Vagina (tissue), 2 donors: ENCODE results near the gene AKAP1. TPM values are rescaled to one million over a fixed set of nuclear protein-coding genes. Genes with fewer than 3 reads are reported as not detected.
A peak's percentile ranks its signal among the peaks of the same experiment; 100 is the strongest.

Experiments used
- DNase-seq, 2 donors: peaks; one replicate each; pipeline ENCODE4 v3.0.0-alpha.2; 2017; ENCODE audit errors: extremely low spot score in 2 of 2
- H3K27ac ChIP-seq: fragments of 200-600 bp; sonication (generic); one replicate; pipeline ENCODE4 v1.5.1; 2019
- H3K27me3 ChIP-seq: fragments of 200-600 bp; sonication (generic); one replicate; pipeline ENCODE4 v1.5.1; 2019
- H3K36me3 ChIP-seq, 2 donors: fragments of 200-600 bp; sonication (generic); one replicate each; pipeline ENCODE4 v1.5.1; 2017 to 2019
- H3K4me1 ChIP-seq: fragments of 200-600 bp; sonication (generic); one replicate; pipeline ENCODE4 v1.5.1; 2019
- H3K4me3 ChIP-seq, 2 donors: fragments of 200-600 bp; sonication (generic); 1 replicate in 1 of 2; 2 replicates in 1 of 2; pipeline ENCODE4 v1.5.1; 2016 to 2019
- H3K9me3 ChIP-seq: fragments of 200-600 bp; sonication (generic); one replicate; pipeline ENCODE4 v1.5.1; 2019
- POLR2A ChIP-seq, 2 donors: fragments of 450-650 bp; IDR thresholded peaks; one replicate each; pipeline ENCODE4 v1.6.1; 2017; ENCODE audit warnings: antibody characterized with exemption in 2 of 2, mild to moderate bottlenecking in 2 of 2, moderate library complexity in 2 of 2
- POLR2AphosphoS5 ChIP-seq, 2 donors: sonication (generic); formaldehyde crosslinking; IDR thresholded peaks; one replicate each; pipeline ENCODE4 v1.9.0; 2017; ENCODE audit warnings: antibody characterized with exemption in 2 of 2, mild to moderate bottlenecking in 2 of 2, low read depth in 1 of 2; ENCODE audit not compliant: insufficient read depth in 1 of 2
- intact Hi-C: fragments of 100-400 bp; cut with DNase I; formaldehyde crosslinking; loops from one replicate; pipeline ENCODE4 v1.15.1; 2023
- total RNA-seq: library from RNA; depleted of rRNA; stranded (reverse); fragments of >200 nt; gene quantifications from one replicate; pipeline ENCODE4 v1.2.3, GENCODE V29; 2016
- TF ChIP-seq, protein P1 (sequence below), 3 experiments: fragments of 450-650 bp in 2 of 3; fragments of 200-600 bp in 1 of 3; sonication (generic) in 1 of 3; IDR thresholded peaks; one replicate each; pipeline ENCODE4 v1.5.1; 2017 to 2019; ENCODE audit warnings: antibody characterized with exemption in 3 of 3, mild to moderate bottlenecking in 2 of 3, moderate library complexity in 2 of 3

Gene AKAP1
- total RNA-seq, 1 donor from 2014 or later: 94.3 TPM

- intact Hi-C loops: no loop called here
- Histone ChIP-seq H3K36me3 (peaks cover 0 to 4% of the 10 kb centered on the region in 2 donors), H3K27me3 (no peaks in the 10 kb centered on the region), H3K4me3 (no peak overlapping the region), H3K4me1 (peaks cover 54% of the 10 kb centered on the region), H3K27ac (peak overlapping the region; percentile 26), H3K9me3 (no peaks in the 10 kb centered on the region)
- no peak for DNase-seq
- TF ChIP-seq POLR2A (IDR thresholded peaks at IDR 0.05) (no peak), POLR2AphosphoS5 (IDR thresholded peaks at IDR 0.05; ENCODE audit: insufficient read depth in 1 of 2, low read depth in 1 of 2) (no peak)
- TF ChIP-seq, protein P1, sequence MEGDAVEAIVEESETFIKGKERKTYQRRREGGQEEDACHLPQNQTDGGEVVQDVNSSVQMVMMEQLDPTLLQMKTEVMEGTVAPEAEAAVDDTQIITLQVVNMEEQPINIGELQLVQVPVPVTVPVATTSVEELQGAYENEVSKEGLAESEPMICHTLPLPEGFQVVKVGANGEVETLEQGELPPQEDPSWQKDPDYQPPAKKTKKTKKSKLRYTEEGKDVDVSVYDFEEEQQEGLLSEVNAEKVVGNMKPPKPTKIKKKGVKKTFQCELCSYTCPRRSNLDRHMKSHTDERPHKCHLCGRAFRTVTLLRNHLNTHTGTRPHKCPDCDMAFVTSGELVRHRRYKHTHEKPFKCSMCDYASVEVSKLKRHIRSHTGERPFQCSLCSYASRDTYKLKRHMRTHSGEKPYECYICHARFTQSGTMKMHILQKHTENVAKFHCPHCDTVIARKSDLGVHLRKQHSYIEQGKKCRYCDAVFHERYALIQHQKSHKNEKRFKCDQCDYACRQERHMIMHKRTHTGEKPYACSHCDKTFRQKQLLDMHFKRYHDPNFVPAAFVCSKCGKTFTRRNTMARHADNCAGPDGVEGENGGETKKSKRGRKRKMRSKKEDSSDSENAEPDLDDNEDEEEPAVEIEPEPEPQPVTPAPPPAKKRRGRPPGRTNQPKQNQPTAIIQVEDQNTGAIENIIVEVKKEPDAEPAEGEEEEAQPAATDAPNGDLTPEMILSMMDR (IDR thresholded peaks at IDR 0.05): no peak
Measured at GRCh38 chr17:57108671-57109392, 23.8 kb downstream of the AKAP1 start.

DNA sequence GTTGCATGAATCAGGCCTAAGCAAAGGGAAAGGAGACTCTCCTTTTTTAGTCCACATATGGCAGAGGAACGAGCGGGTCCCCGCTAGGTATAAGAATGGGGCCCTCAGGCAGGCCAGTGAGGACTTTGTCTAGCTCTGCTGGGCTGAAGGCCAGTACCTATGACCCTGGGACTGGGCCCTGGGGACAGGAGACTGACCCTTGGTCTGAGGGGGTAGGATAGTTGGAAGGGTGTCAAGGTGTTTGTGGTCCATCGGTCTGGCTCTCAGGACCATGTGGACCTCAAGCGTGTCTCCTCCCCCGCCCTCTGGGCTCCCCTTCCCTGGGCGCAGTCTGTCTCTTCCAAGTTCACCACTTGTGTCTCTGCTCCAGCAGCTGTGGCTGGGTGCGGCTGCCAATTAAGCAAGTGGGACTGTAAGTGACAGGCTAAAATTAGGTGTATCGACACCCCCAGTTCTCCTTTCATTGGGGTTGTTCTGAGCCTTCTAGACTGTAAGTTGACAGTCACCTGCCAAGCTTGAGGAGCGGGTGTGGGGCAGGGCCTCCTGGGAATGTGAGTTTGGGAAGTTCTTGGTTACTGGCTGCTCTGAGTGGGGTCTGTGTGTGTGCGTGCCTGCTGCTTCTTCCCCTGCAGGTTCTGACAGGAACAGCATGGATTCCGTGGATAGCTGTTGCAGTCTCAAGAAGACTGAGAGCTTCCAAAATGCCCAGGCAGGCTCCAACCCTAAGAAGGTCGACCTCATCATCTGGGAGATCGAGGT, 24.5 kb downstream of the AKAP1 start:
- no peaks in the 10 kb centered on the region for H3K27me3 ChIP-seq
- TF ChIP-seq, protein P1 (IDR thresholded peaks at IDR 0.05): no peak
- TF ChIP-seq POLR2AphosphoS5 (IDR thresholded peaks at IDR 0.05; ENCODE audit: insufficient read depth in 1 of 2, low read depth in 1 of 2) (no peak), POLR2A (IDR thresholded peaks at IDR 0.05) (no peak)
- peak overlapping the region; percentile 26 for H3K27ac ChIP-seq
- no peak overlapping the region for H3K4me3 ChIP-seq
- H3K36me3 ChIP-seq: peaks cover 0 to 12% of the 10 kb centered on the region in 2 donors
- intact Hi-C loops: loop anchor here (10.0 kb wide), 2 partner anchors 105 to 425 kb away; no protein-coding TSS in a partner anchor
- DNase-seq: no peak
- no peaks in the 10 kb centered on the region for H3K9me3 ChIP-seq
- H3K4me1 ChIP-seq: peaks cover 54% of the 10 kb centered on the region

DNA sequence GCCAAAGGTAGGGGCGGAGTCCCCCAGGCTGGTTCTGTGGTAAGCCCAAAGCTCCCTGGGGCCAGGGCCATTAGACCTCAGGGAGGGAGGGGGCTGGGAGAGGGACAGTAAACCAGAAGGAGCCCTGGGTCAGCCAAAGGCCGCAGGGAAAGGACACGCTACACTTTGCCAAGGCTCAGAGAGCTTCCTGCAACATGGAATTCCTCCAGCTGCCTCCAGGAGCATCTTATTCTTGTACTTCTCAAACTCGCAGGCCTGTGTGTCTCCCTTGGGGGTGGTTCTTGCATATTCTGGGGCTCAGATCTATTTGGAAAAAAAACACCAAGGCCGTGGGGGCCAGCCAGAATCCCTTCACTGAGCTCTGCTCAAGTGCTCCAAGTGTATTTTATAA, 25.1 kb downstream of the AKAP1 start:
- peaks cover 53% of the 10 kb centered on the region for H3K4me1 ChIP-seq
- TF ChIP-seq, protein P1 (IDR thresholded peaks at IDR 0.05): no peak
- no peak for TF ChIP-seq POLR2A (IDR thresholded peaks at IDR 0.05)
- TF ChIP-seq POLR2AphosphoS5 (IDR thresholded peaks at IDR 0.05; ENCODE audit: insufficient read depth in 1 of 2, low read depth in 1 of 2): no peak
- intact Hi-C loops: loop anchor here (10.0 kb wide), 2 partner anchors 105 to 425 kb away; no protein-coding TSS in a partner anchor
- no peak overlapping the region for H3K4me3 ChIP-seq
- H3K27me3 ChIP-seq: no peaks in the 10 kb centered on the region
- peaks cover 0 to 18% of the 10 kb centered on the region in 2 donors for H3K36me3 ChIP-seq
- H3K27ac ChIP-seq: peak overlapping the region; percentile 26
- no peak for DNase-seq
- H3K9me3 ChIP-seq: no peaks in the 10 kb centered on the region

GRCh38 chr17:57110579-57111325, 25.7 kb downstream of the AKAP1 start:
- Histone ChIP-seq H3K36me3 (peaks cover 0 to 24% of the 10 kb centered on the region in 2 donors), H3K9me3 (no peaks in the 10 kb centered on the region), H3K4me3 (no peak overlapping the region), H3K27me3 (no peaks in the 10 kb centered on the region), H3K27ac (no peak overlapping the region), H3K4me1 (peaks cover 47% of the 10 kb centered on the region)
- intact Hi-C loops: loop anchor here (10.0 kb wide), 2 partner anchors 106 to 424 kb away; no protein-coding TSS in a partner anchor
- TF ChIP-seq, protein P1 (IDR thresholded peaks at IDR 0.05): no peak
- TF ChIP-seq POLR2AphosphoS5 (IDR thresholded peaks at IDR 0.05; ENCODE audit: insufficient read depth in 1 of 2, low read depth in 1 of 2) (no peak), POLR2A (IDR thresholded peaks at IDR 0.05) (no peak)
- DNase-seq: no peak
